ENCODE results near the gene FYB1. TPM values are rescaled to one million over a fixed set of nuclear protein-coding genes. Genes with fewer than 3 reads are reported as not detected.

The FYB1 gene
- total and polyA plus RNA-seq, 2 of the 8 experiments (the other 6 are each of a cell fraction or from before 2014, with no cell fraction given), result not detected

DNA sequence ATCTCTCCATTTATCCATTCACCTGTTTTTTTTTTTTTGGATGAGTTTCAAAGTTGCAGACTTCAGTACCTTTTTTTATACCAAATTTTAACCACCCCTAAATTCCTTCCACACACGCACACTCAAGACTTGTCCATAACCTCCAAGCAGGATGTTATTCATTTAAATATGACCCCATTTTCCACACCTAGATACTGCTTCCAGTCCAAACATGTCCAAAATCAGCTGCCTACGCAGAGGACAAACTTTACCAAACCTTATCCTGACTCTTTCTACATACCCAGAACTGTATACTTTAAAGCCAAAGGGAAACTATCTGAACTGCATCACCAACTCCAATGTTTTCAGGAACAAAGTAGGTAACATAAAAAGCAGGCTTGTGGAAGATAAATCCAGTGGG, 36.0 kb upstream of the FYB1 start:
- H3K4me2 ChIP-seq (ENCODE audit: insufficient read depth in 1 of 2, low read depth in 2 of 2, low read length in 2 of 2), result no peak overlapping the region

More for the DNA sequence above, 36.0 kb upstream of the FYB1 start:
- Histone ChIP-seq H2BK15ac (ENCODE audit: low read length) (no peak overlapping the region), H4K8ac (ENCODE audit: extremely low read depth, insufficient read depth, low read length) (no peak overlapping the region), H3K4me1 (replicated peaks in 1 of 4; ENCODE audit: control insufficient read depth in 3 of 4, insufficient read depth in 4 of 4, low read length in 3 of 4) (no peaks in the 10 kb centered on the region), H3K9ac (replicated peaks in 1 of 4; ENCODE audit: extremely low read depth in 1 of 4, low read depth in 3 of 4, low read length in 3 of 4) (no peak overlapping the region), H3K4ac (replicated peaks; ENCODE audit: insufficient read length, low read depth, low read length) (no peak overlapping the region), H3K18ac (ENCODE audit: extremely low read depth, low read length) (no peak overlapping the region), H3K36me3 (ENCODE audit: control insufficient read depth in 2 of 4, insufficient read depth in 4 of 4, low read length in 3 of 4) (no peaks in the 10 kb centered on the region), H2BK20ac (ENCODE audit: low read length) (no peak overlapping the region), H2BK5ac (ENCODE audit: low read depth, low read length) (no peak overlapping the region), H4K5ac (ENCODE audit: insufficient read length, low read depth, low read length) (no peak overlapping the region), H3K23me2 (ENCODE audit: low read depth, low read length) (no peaks in the 10 kb centered on the region), H3K27me3 (replicated peaks in 1 of 4; ENCODE audit: control insufficient read depth in 3 of 4, extremely low read depth in 1 of 4, insufficient read depth in 3 of 4, low read length in 3 of 4) (no peaks in the 10 kb centered on the region), H3K23ac (ENCODE audit: insufficient read length) (no peak overlapping the region), H3K27ac (ENCODE audit: low read depth, low read length) (no peak overlapping the region), H2AFZ (ENCODE audit: low read length) (no peak overlapping the region), H4K20me1 (replicated peaks in 1 of 2; ENCODE audit: control insufficient read depth in 1 of 2, insufficient read depth in 2 of 2, low read length in 2 of 2) (no peaks in the 10 kb centered on the region), H2BK120ac (replicated peaks; ENCODE audit: low read depth, low read length) (no peak overlapping the region), H3K14ac (ENCODE audit: insufficient read length) (no peak overlapping the region), H3K9me3 (ENCODE audit: insufficient read depth in 2 of 2, low read depth in 1 of 2, low read length in 1 of 2) (no peaks in the 10 kb centered on the region), H2BK12ac (ENCODE audit: low read depth, low read length) (no peak overlapping the region), H3K4me3 (ENCODE audit: extremely low read depth in 1 of 4, insufficient read depth in 2 of 4, low read depth in 3 of 4, low read length in 4 of 4) (no peak overlapping the region), H3K79me2 (ENCODE audit: control insufficient read depth in 1 of 2, insufficient read depth in 2 of 2, low read length in 2 of 2) (no peaks in the 10 kb centered on the region), H4K91ac (replicated peaks; ENCODE audit: insufficient read length, low read length) (no peak overlapping the region), H2AK5ac (ENCODE audit: low read depth, low read length) (no peak overlapping the region), H3K79me1 (ENCODE audit: low read depth, low read length) (no peaks in the 10 kb centered on the region), H3K56ac (replicated peaks; ENCODE audit: insufficient read length, low read depth, low read length) (no peak overlapping the region)
- WGBS, 2 experiments (ENCODE audit: extremely low coverage in 1 of 2, insufficient coverage in 1 of 2, insufficient read length in 1 of 2, insufficient replicate concordance in 2 of 2, low coverage in 1 of 2, low lambda C conversion rate in 2 of 2, missing lambda C conversion rate in 1 of 2), result 90% methylated on average over 2 of the region's 2 CpGs; no CpG with 5 or more reads in 1 of the 2 experiments
- TF ChIP-seq RFX5 (IDR thresholded peaks at IDR 0.05; ENCODE audit: borderline replicate concordance, low read depth, low read length) (no peak), POLR2A (IDR thresholded peaks at IDR 0.05; ENCODE audit: control extremely low read depth in 1 of 2, low read depth in 2 of 2, low read length in 2 of 2) (no peak), BCL11A (IDR thresholded peaks at IDR 0.05; ENCODE audit: low read depth in 2 of 2, low read length in 2 of 2) (no peak), SRF (IDR thresholded peaks at IDR 0.05; ENCODE audit: low read depth, low read length) (no peak), CHD1 (IDR thresholded peaks at IDR 0.05; ENCODE audit: low read depth, low read length) (no peak), HDAC6 (IDR thresholded peaks at IDR 0.05; ENCODE audit: low read depth, low read length) (no peak), BACH1 (IDR thresholded peaks at IDR 0.05; ENCODE audit: low read length) (no peak), JUN (IDR thresholded peaks at IDR 0.05; ENCODE audit: low read depth, low read length) (no peak), RAD21 (IDR thresholded peaks at IDR 0.05 in 1 of 2, conservative IDR thresholded peaks at IDR 0.05 in 1 of 2; ENCODE audit: low read depth in 2 of 2, low read length in 2 of 2) (no peak), BRCA1 (IDR thresholded peaks at IDR 0.05; ENCODE audit: low read depth, low read length) (no peak), RXRA (IDR thresholded peaks at IDR 0.05; ENCODE audit: insufficient read depth, low read depth, low read length) (no peak), MAFK (IDR thresholded peaks at IDR 0.05; ENCODE audit: low read depth, low read length) (no peak)
- TF ChIP-seq, protein P1, sequence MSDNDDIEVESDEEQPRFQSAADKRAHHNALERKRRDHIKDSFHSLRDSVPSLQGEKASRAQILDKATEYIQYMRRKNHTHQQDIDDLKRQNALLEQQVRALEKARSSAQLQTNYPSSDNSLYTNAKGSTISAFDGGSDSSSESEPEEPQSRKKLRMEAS (IDR thresholded peaks at IDR 0.05), result no peak
- FAIRE-seq, result no peak
- ChIA-PET CTCF (ENCODE audit: partially characterized antibody) (interaction anchor here (0.9 to 1.3 kb wide), 2 partner anchors 9 to 59 kb away, joined by 3 read pairs; no protein-coding TSS in a partner anchor), POLR2A (ENCODE audit: partially characterized antibody) (no interaction called here)
- DNase-seq (ENCODE audit: low read depth in 1 of 2, low spot score in 2 of 2), result no peak

All from H1 (cell line).